CD4-positive, alpha-beta T cell (primary cell): ENCODE measurements around the gene CD47. TPM values are rescaled to one million over a fixed set of nuclear protein-coding genes. Genes with fewer than 3 reads are reported as not detected.

ENCODE experiments used
- ATAC-seq: fragments of 200-7000 bp; cut with Tn5 transposase; one replicate; pipeline ENCODE4 v1.10.0; 2022; ENCODE audit warnings: mild to moderate bottlenecking; ENCODE audit not compliant: poor library complexity
- CTCF ChIA-PET: fragments of 350-600 bp; sonication (Branson Sonifier 250); formaldehyde crosslinking; loops from one replicate; lab custom pipeline; 2021; ENCODE audit warnings: antibody characterized with exemption, inconsistent platforms; lab: Charles Lee
- POLR2A ChIA-PET: fragments of 350-600 bp; sonication (Branson Sonifier 250); formaldehyde crosslinking; loops from one replicate; lab custom pipeline; 2021; ENCODE audit warnings: antibody characterized with exemption, inconsistent platforms; lab: Charles Lee
- DNase-seq, 14 experiments: peaks; one replicate each; pipeline ENCODE4 v3.0.0-alpha.2; 2013 to 2020; ENCODE audit warnings: mixed read lengths in 2 of 14
- H3K27ac ChIP-seq, 2 donors: one replicate each; pipeline versions ENCODE4 v1.5.1 to v1.7.0; 2013; ENCODE audit warnings: low read length in 2 of 2, low read depth in 1 of 2, mild to moderate bottlenecking in 1 of 2
- H3K27me3 ChIP-seq, 2 experiments: 1 replicate in 1 of 2; 2 replicates in 1 of 2; pipeline versions ENCODE4 v1.6.1 to v1.7.0; 2013; ENCODE audit warnings: low read length in 2 of 2, control low read depth in 1 of 2, mild to moderate bottlenecking in 1 of 2, moderate library complexity in 1 of 2; ENCODE audit not compliant: insufficient read depth in 2 of 2, control insufficient read depth in 1 of 2
- H3K36me3 ChIP-seq: one replicate; pipeline ENCODE4 v1.6.1; 2013; ENCODE audit warnings: low read length, control low read depth; ENCODE audit not compliant: insufficient read depth
- H3K4me1 ChIP-seq: one replicate; pipeline ENCODE4 v1.6.1; 2013; ENCODE audit warnings: low read length, control low read depth; ENCODE audit not compliant: insufficient read depth
- H3K4me3 ChIP-seq: one replicate; pipeline ENCODE4 v1.5.1; 2013; ENCODE audit warnings: mild to moderate bottlenecking, low read length, moderate library complexity
- H3K9me3 ChIP-seq, 2 experiments: 1 replicate in 1 of 2; 2 replicates in 1 of 2; pipeline versions ENCODE4 v1.6.1 to v1.7.0; 2013; ENCODE audit warnings: low read length in 2 of 2, mild to moderate bottlenecking in 2 of 2, control low read depth in 1 of 2, moderate library complexity in 1 of 2; ENCODE audit not compliant: control insufficient read depth in 1 of 2, insufficient read depth in 1 of 2
- H3K27ac Mint-ChIP-seq: one replicate; pipeline ENCODE4 v1.8.0; 2020; ENCODE audit warnings: mixed read lengths
- H3K27me3 Mint-ChIP-seq: one replicate; pipeline ENCODE4 v1.8.0; 2021; ENCODE audit warnings: mixed read lengths
- H3K36me3 Mint-ChIP-seq: one replicate; pipeline ENCODE4 v1.8.0; 2021; ENCODE audit warnings: low read depth, mixed read lengths
- H3K4me1 Mint-ChIP-seq: one replicate; pipeline ENCODE4 v1.8.0; 2021; ENCODE audit warnings: low read depth, mixed read lengths
- H3K4me3 Mint-ChIP-seq: one replicate; pipeline ENCODE4 v1.8.0; 2020; ENCODE audit warnings: mild to moderate bottlenecking, mixed read lengths
- H3K9me3 Mint-ChIP-seq: one replicate; pipeline ENCODE4 v1.8.0; 2020; ENCODE audit warnings: mixed read lengths
- CTCF ChIP-seq: fragments of 200-600 bp; IDR thresholded peaks from one replicate; pipeline ENCODE4 v1.8.0; 2022; ENCODE audit warnings: antibody characterized with exemption, mild to moderate bottlenecking
- intact Hi-C, 2 experiments: fragments of 100-400 bp; cut with DNase I in 1 of 2; cut with micrococcal nuclease in 1 of 2; formaldehyde crosslinking; loops; one replicate each; pipeline versions ENCODE4 v1.15.1 to v1.9.0; 2023 to 2025; cut with DNase I, micrococcal nuclease
- total RNA-seq, 174 experiments: library from RNA in 2 of 174; stranded (reverse) in 2 of 174; gene quantifications; one replicate each; pipeline ENCODE4 v1.2.3 and lab custom pipeline; 2021 to 2026

The CD47 gene
- total RNA-seq, 2 experiments from 2014 or later: 166 to 170 TPM

DNA sequence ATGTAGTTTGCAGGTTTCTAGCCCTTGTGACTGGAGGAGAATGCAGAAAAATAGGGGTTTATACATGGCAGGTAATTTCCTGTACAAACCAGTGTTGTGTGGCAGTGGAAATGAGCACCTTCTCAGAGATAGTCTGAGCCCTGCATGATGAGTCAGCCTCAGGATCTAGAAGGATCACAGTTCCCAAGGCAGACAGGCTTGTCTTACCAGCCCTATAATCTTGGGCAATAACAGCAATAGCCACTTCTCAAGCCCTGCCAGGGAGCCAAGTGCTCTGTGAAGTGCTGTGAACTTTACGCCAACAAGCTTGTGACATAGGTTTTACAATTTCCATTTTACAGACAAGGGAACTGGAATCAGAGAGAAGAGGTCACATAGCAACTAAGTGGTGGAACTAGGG lies 89.4 kb downstream of the CD47 start:
- Mint-ChIP-seq H3K4me3 (no peak overlapping the region), H3K27ac (no peak overlapping the region), H3K27me3 (no peaks in the 10 kb centered on the region), H3K36me3 (no peaks in the 10 kb centered on the region), H3K9me3 (no peaks in the 10 kb centered on the region), H3K4me1 (no peaks in the 10 kb centered on the region)
- DNase-seq (no peak), ATAC-seq (no peak)
- Histone ChIP-seq H3K4me1 (peaks cover 7% of the 10 kb centered on the region), H3K4me3 (no peak overlapping the region), H3K36me3 (no peaks in the 10 kb centered on the region), H3K27ac (no peak overlapping the region), H3K9me3 (peaks cover 0 to 7% of the 10 kb centered on the region in 2 experiments), H3K27me3 (no peaks in the 10 kb centered on the region)
- ChIA-PET POLR2A (interaction anchor here (0.9 kb wide), 1 partner anchor 48 kb away, joined by 3 read pairs; no protein-coding TSS in a partner anchor), CTCF (no interaction called here)
- intact Hi-C loops: no loop called here
- no peak for TF ChIP-seq CTCF

DNA sequence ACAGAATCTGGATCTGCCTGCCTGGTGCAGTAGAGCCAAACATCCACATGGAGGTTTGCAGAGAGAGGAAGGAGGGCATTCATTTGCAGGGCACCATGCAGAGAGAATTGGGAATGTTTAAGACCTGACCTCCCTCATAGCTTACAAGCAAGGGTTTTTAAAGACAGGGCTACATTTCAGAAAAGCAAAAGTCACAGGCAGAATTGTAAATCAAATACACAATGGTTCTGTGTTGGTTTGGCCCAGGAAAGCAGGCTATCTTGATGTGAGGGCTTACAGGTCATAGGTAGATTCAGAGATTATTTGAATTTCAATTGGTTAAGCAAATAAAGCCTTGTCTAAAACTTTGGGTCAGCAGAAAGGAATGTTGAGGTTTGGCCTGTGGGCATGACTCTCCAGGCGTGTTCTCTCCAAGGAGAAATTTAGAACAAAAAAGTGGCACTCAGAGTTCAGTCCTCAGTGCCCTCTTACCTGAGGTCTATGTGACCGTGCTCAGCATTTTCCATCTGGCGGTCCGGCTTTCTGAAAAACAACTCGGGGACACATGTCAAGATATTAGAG lies 91.5 kb downstream of the CD47 start:
- Histone ChIP-seq H3K9me3 (peaks cover 0 to 7% of the 10 kb centered on the region in 2 experiments), H3K4me3 (no peak overlapping the region), H3K27ac (no peak overlapping the region), H3K36me3 (no peaks in the 10 kb centered on the region), H3K4me1 (no peaks in the 10 kb centered on the region), H3K27me3 (no peaks in the 10 kb centered on the region)
- ChIA-PET POLR2A (no interaction called here), CTCF (no interaction called here)
- intact Hi-C loops: no loop called here
- Mint-ChIP-seq H3K36me3 (no peaks in the 10 kb centered on the region), H3K27ac (no peak overlapping the region), H3K9me3 (no peaks in the 10 kb centered on the region), H3K27me3 (no peaks in the 10 kb centered on the region), H3K4me1 (no peaks in the 10 kb centered on the region), H3K4me3 (no peak overlapping the region)
- no peak for TF ChIP-seq CTCF
- no peak for ATAC-seq
- DNase-seq: no peak

DNA sequence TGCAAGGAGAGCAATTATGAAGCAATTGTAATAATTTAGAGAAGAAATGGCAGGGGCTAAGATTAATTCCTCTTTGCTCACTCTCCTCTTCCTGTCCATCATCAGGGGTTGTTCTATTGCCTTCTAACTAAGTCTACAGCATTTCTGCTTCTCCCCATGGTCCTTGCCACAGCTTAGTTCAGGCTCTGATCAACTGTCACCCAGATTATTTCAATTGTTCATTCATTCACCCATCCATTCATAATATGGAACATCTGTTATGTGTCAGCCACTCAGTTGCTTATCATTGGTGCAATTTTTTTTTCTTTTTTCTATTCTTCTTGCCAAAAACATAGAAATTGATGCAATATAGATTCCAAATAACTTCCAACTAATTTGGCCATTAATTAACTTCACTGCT lies 93.2 kb downstream of the CD47 start:
- CTCF ChIA-PET: no interaction called here
- no peak overlapping the region for H3K4me3 Mint-ChIP-seq
- H3K27ac Mint-ChIP-seq: no peak overlapping the region
- Histone ChIP-seq H3K9me3 (peaks cover 0 to 7% of the 10 kb centered on the region in 2 experiments), H3K4me3 (no peak overlapping the region), H3K27ac (no peak overlapping the region), H3K4me1 (no peaks in the 10 kb centered on the region), H3K36me3 (no peaks in the 10 kb centered on the region), H3K27me3 (no peaks in the 10 kb centered on the region)
- no peak for TF ChIP-seq CTCF
- DNase-seq (no peak), ATAC-seq (no peak)
- H3K4me1 Mint-ChIP-seq: no peaks in the 10 kb centered on the region
- H3K27me3 Mint-ChIP-seq: no peaks in the 10 kb centered on the region
- H3K36me3 Mint-ChIP-seq: no peaks in the 10 kb centered on the region
- intact Hi-C loops: no loop called here
- H3K9me3 Mint-ChIP-seq: no peaks in the 10 kb centered on the region
- POLR2A ChIA-PET: no interaction called here
